GM23338 (cell line): ENCODE results near the gene FRS2. TPM values are rescaled to one million over a fixed set of nuclear protein-coding genes. Genes with fewer than 3 reads are reported as not detected.

Source experiments
- ATAC-seq: fragments of 200-7000 bp; cut with Tn5 transposase; 3 replicates; pipeline ENCODE4 v1.9.1; 2020
- DNase-seq: peaks from one replicate; pipeline ENCODE4 v3.0.0-alpha.2; 2015; ENCODE audit warnings: low spot score
- H2AFZ ChIP-seq: fragments of 200-600 bp; sonication (generic); 2 replicates; pipeline ENCODE4 v1.8.0; 2016; ENCODE audit warnings: antibody characterized with exemption, mild to moderate bottlenecking, moderate library complexity
- H3F3A ChIP-seq: fragments of 200-600 bp; sonication (generic); replicated peaks from 2 replicates; pipeline ENCODE4 v1.8.0; 2017; ENCODE audit warnings: antibody characterized with exemption, mixed run types, low read depth
- H3K27ac ChIP-seq: fragments of 200-600 bp; sonication (generic); 2 replicates; pipeline ENCODE4 v1.6.1; 2016; ENCODE audit warnings: low read depth
- H3K27me3 ChIP-seq: fragments of 200-600 bp; sonication (generic); 2 replicates; pipeline ENCODE4 v1.8.0; 2016; ENCODE audit warnings: mild to moderate bottlenecking, mixed run types, moderate library complexity; ENCODE audit not compliant: insufficient read depth
- H3K36me3 ChIP-seq: fragments of 200-600 bp; sonication (generic); 2 replicates; pipeline ENCODE4 v1.8.0; 2016; ENCODE audit warnings: mild to moderate bottlenecking; ENCODE audit not compliant: insufficient read depth
- H3K4me1 ChIP-seq: fragments of 200-600 bp; sonication (generic); 2 replicates; pipeline ENCODE4 v1.8.0; 2016; ENCODE audit warnings: mild to moderate bottlenecking, moderate library complexity; ENCODE audit not compliant: insufficient read depth
- H3K4me2 ChIP-seq: fragments of 200-600 bp; sonication (generic); 2 replicates; pipeline ENCODE4 v1.7.1; 2017; ENCODE audit warnings: mixed run types
- H3K4me3 ChIP-seq: fragments of 200-600 bp; sonication (generic); 2 replicates; pipeline ENCODE4 v1.6.1; 2016; ENCODE audit warnings: mixed run types
- H3K79me2 ChIP-seq: fragments of 200-600 bp; sonication (generic); replicated peaks from 2 replicates; pipeline ENCODE4 v1.8.0; 2017; ENCODE audit warnings: mild to moderate bottlenecking; ENCODE audit not compliant: insufficient read depth
- H3K9me2 ChIP-seq: fragments of 200-600 bp; sonication (generic); 2 replicates; pipeline ENCODE4 v1.8.0; 2017; ENCODE audit not compliant: insufficient read depth
- H4K20me1 ChIP-seq: fragments of 200-600 bp; sonication (generic); replicated peaks from 2 replicates; pipeline ENCODE4 v1.8.0; 2017; ENCODE audit warnings: mild to moderate bottlenecking; ENCODE audit not compliant: insufficient read depth
- H3K27ac Mint-ChIP-seq: 2 replicates; pipeline ENCODE4 v1.8.0; 2020; ENCODE audit warnings: inconsistent platforms, mild to moderate bottlenecking, moderate library complexity, mixed read lengths
- H3K27me3 Mint-ChIP-seq: 3 replicates; pipeline ENCODE4 v1.8.0; 2022; ENCODE audit warnings: low read depth, mild to moderate bottlenecking, moderate library complexity, mixed read lengths, inconsistent platforms; ENCODE audit not compliant: insufficient read depth, poor library complexity
- H3K36me3 Mint-ChIP-seq: 3 replicates; pipeline ENCODE4 v1.8.0; 2021; ENCODE audit warnings: low read depth, mild to moderate bottlenecking, inconsistent platforms, moderate library complexity, mixed read lengths
- H3K4me1 Mint-ChIP-seq: 3 replicates; pipeline ENCODE4 v1.8.0; 2020; ENCODE audit warnings: mild to moderate bottlenecking, inconsistent platforms, mixed read lengths
- H3K4me3 Mint-ChIP-seq: 3 replicates; pipeline ENCODE4 v1.8.0; 2021; ENCODE audit warnings: moderate library complexity, mild to moderate bottlenecking, inconsistent platforms, mixed read lengths
- H3K9me3 Mint-ChIP-seq: 3 replicates; pipeline ENCODE4 v1.8.0; 2020; ENCODE audit warnings: moderate library complexity, mild to moderate bottlenecking, inconsistent platforms, mixed read lengths
- CREB1 ChIP-seq: fragments of 250-450 bp; sonication (Bioruptor Pico); IDR thresholded peaks from 2 replicates; pipeline ENCODE4 v1.5.0; 2020; ENCODE audit warnings: low read depth, mild to moderate bottlenecking, moderate library complexity
- EZH2 ChIP-seq: fragments of 200-600 bp; sonication (generic); IDR thresholded peaks from one replicate; pipeline ENCODE4 v1.8.0; 2017; ENCODE audit warnings: antibody characterized with exemption, mild to moderate bottlenecking, low read depth; ENCODE audit not compliant: unreplicated experiment
- EZH2phosphoT487 ChIP-seq: fragments of 200-600 bp; sonication (generic); IDR thresholded peaks from one replicate; pipeline ENCODE4 v1.8.1; 2018; ENCODE audit warnings: antibody characterized with exemption; ENCODE audit not compliant: unreplicated experiment
- JUNB ChIP-seq: IDR thresholded peaks from one replicate; pipeline ENCODE4 v1.6.1; 2016; ENCODE audit warnings: antibody characterized with exemption; ENCODE audit not compliant: unreplicated experiment
- NANOG ChIP-seq: IDR thresholded peaks from 2 replicates; pipeline ENCODE4 v1.6.1; 2016; ENCODE audit warnings: antibody characterized with exemption, borderline replicate concordance
- POLR2AphosphoS5 ChIP-seq: IDR thresholded peaks from 2 replicates; pipeline ENCODE4 v1.6.1; 2016; ENCODE audit warnings: antibody characterized with exemption, low read depth
- STAT1 ChIP-seq: IDR thresholded peaks from one replicate; pipeline ENCODE4 v1.6.1; 2016; ENCODE audit warnings: antibody characterized with exemption; ENCODE audit not compliant: unreplicated experiment
- ZNF114 ChIP-seq: fragments of 250-450 bp; sonication (Bioruptor Pico); IDR thresholded peaks from 2 replicates; pipeline ENCODE4 v1.5.0; 2020; ENCODE audit warnings: mild to moderate bottlenecking, moderate library complexity
- ZNF331 ChIP-seq: fragments of 250-450 bp; sonication (Bioruptor Pico); IDR thresholded peaks from 2 replicates; pipeline ENCODE4 v1.5.0; 2020; ENCODE audit warnings: low read depth, mild to moderate bottlenecking, moderate library complexity
- polyA plus RNA-seq: library from polyadenylated mRNA; unstranded; fragments of >200 nt; fragmentation: Nextera tagmentation; extraction: Ambion mirVana; gene quantifications from 2 replicates; pipeline ENCODE4 v1.2.1, GENCODE V29; 2016
- total RNA-seq: library from RNA; depleted of rRNA; stranded (reverse); fragments of >200 nt; shearing (Covaris generic); gene quantifications from 2 replicates; pipeline ENCODE4 v1.2.3, GENCODE V29; 2014
- TF ChIP-seq, protein P1 (sequence below): fragments of 250-450 bp; sonication (Bioruptor Pico); IDR thresholded peaks from 2 replicates; pipeline ENCODE4 v1.5.0; 2020; ENCODE audit warnings: mild to moderate bottlenecking, moderate library complexity
- TF ChIP-seq, protein P2 (sequence below): IDR thresholded peaks from one replicate; pipeline ENCODE4 v1.6.1; 2018; ENCODE audit warnings: antibody characterized with exemption; ENCODE audit not compliant: unreplicated experiment
- TF ChIP-seq, protein P3 (sequence below), 2 experiments: fragments of 200-600 bp in 1 of 2; sonication (generic) in 1 of 2; conservative IDR thresholded peaks; 2 replicates each; pipeline versions ENCODE4 v1.5.1 to v1.6.1; 2016 to 2017; ENCODE audit warnings: antibody characterized with exemption in 2 of 2, low read depth in 2 of 2, mild to moderate bottlenecking in 2 of 2, moderate library complexity in 1 of 2
- TF ChIP-seq, protein P4 (sequence below): IDR thresholded peaks from 2 replicates; pipeline ENCODE4 v1.6.1; 2016; ENCODE audit warnings: antibody characterized with exemption

FRS2 gene
- total and polyA plus RNA-seq, 2 experiments from 2014 or later, result 34.3 to 45.0 TPM

DNA sequence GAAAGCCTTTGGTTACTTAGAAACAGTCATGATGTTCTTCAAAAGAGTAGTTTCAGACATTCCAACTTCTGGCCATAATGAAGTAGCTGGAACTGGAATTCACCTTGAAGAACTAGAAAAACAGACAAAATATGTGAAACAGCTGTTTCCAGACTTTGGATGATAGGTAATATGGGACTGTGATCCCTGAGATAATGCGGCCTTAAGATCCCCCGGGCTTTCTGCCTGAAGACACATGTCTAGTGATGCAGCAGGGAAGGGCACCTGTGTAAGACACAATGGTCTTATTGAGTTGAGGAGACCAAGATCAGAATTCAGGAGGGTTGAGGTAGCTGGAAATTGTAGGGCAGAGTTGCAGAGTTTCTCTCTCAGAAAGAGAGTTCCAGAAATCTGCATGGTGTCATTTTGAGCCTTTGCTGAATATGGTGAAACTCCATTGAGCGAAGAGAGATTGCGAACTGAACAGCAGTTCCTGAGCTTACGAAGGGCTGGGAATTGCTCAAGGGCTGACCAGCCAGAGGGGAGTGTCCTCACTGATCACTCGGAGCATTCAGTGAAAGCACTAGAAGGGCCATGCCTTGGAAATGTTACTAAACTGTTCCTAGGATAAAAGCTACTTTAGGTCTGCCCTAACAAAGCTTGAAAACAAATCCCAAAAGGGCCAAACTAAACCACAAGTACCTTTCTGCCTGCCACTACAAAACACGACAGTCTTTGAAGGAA, 41.7 kb upstream of the FRS2 start:
- no peak for DNase-seq
- H3K27me3 ChIP-seq, result no peaks in the 10 kb centered on the region
- no peak overlapping the region for H3K27ac ChIP-seq
- H3K4me1 Mint-ChIP-seq, result peaks cover 3% of the 10 kb centered on the region; the same call in 1 of the 3 replicates
- no peaks in the 10 kb centered on the region for H3F3A ChIP-seq
- no peak; the same call in 2 of the 3 replicates for ATAC-seq
- H3K4me3 Mint-ChIP-seq, result no peak overlapping the region
- no peak overlapping the region for H3K4me2 ChIP-seq
- H2AFZ ChIP-seq, result no peak overlapping the region
- H3K4me3 ChIP-seq, result no peak overlapping the region
- H3K9me2 ChIP-seq, result 0 out of 2 replicates have a peak, but pooled peaks cover 6% of the 10 kb centered on the region
- H3K4me1 ChIP-seq, result no peaks in the 10 kb centered on the region
- H3K9me3 Mint-ChIP-seq, result no peaks in the 10 kb centered on the region
- H3K27me3 Mint-ChIP-seq, result peaks cover 3% of the 10 kb centered on the region
- no peaks in the 10 kb centered on the region for H3K36me3 Mint-ChIP-seq
- H4K20me1 ChIP-seq, result no peaks in the 10 kb centered on the region
- TF ChIP-seq ZNF331 (CRISPR knock-in tag) (no peak), POLR2AphosphoS5 (no peak), EZH2phosphoT487 (no peak), STAT1 (no peak), CREB1 (CRISPR knock-in tag) (no peak), ZNF114 (CRISPR knock-in tag) (no peak), JUNB (no peak), EZH2 (no peak), NANOG (no peak)
- TF ChIP-seq, protein P1, sequence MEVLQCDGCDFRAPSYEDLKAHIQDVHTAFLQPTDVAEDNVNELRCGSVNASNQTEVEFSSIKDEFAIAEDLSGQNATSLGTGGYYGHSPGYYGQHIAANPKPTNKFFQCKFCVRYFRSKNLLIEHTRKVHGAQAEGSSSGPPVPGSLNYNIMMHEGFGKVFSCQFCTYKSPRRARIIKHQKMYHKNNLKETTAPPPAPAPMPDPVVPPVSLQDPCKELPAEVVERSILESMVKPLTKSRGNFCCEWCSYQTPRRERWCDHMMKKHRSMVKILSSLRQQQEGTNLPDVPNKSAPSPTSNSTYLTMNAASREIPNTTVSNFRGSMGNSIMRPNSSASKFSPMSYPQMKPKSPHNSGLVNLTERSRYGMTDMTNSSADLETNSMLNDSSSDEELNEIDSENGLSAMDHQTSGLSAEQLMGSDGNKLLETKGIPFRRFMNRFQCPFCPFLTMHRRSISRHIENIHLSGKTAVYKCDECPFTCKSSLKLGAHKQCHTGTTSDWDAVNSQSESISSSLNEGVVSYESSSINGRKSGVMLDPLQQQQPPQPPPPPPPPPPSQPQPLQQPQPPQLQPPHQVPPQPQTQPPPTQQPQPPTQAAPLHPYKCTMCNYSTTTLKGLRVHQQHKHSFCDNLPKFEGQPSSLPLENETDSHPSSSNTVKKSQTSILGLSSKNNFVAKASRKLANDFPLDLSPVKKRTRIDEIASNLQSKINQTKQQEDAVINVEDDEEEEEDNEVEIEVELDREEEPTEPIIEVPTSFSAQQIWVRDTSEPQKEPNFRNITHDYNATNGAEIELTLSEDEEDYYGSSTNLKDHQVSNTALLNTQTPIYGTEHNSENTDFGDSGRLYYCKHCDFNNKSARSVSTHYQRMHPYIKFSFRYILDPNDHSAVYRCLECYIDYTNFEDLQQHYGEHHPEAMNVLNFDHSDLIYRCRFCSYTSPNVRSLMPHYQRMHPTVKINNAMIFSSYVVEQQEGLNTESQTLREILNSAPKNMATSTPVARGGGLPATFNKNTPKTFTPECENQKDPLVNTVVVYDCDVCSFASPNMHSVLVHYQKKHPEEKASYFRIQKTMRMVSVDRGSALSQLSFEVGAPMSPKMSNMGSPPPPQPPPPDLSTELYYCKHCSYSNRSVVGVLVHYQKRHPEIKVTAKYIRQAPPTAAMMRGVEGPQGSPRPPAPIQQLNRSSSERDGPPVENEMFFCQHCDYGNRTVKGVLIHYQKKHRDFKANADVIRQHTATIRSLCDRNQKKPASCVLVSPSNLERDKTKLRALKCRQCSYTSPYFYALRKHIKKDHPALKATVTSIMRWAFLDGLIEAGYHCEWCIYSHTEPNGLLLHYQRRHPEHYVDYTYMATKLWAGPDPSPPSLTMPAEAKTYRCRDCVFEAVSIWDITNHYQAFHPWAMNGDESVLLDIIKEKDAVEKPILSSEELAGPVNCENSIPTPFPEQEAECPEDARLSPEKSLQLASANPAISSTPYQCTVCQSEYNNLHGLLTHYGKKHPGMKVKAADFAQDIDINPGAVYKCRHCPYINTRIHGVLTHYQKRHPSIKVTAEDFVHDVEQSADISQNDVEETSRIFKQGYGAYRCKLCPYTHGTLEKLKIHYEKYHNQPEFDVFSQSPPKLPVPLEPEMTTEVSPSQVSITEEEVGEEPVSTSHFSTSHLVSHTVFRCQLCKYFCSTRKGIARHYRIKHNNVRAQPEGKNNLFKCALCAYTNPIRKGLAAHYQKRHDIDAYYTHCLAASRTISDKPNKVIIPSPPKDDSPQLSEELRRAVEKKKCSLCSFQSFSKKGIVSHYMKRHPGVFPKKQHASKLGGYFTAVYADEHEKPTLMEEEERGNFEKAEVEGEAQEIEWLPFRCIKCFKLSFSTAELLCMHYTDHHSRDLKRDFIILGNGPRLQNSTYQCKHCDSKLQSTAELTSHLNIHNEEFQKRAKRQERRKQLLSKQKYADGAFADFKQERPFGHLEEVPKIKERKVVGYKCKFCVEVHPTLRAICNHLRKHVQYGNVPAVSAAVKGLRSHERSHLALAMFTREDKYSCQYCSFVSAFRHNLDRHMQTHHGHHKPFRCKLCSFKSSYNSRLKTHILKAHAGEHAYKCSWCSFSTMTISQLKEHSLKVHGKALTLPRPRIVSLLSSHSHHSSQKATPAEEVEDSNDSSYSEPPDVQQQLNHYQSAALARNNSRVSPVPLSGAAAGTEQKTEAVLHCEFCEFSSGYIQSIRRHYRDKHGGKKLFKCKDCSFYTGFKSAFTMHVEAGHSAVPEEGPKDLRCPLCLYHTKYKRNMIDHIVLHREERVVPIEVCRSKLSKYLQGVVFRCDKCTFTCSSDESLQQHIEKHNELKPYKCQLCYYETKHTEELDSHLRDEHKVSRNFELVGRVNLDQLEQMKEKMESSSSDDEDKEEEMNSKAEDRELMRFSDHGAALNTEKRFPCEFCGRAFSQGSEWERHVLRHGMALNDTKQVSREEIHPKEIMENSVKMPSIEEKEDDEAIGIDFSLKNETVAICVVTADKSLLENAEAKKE, result no peak
- TF ChIP-seq, protein P2, sequence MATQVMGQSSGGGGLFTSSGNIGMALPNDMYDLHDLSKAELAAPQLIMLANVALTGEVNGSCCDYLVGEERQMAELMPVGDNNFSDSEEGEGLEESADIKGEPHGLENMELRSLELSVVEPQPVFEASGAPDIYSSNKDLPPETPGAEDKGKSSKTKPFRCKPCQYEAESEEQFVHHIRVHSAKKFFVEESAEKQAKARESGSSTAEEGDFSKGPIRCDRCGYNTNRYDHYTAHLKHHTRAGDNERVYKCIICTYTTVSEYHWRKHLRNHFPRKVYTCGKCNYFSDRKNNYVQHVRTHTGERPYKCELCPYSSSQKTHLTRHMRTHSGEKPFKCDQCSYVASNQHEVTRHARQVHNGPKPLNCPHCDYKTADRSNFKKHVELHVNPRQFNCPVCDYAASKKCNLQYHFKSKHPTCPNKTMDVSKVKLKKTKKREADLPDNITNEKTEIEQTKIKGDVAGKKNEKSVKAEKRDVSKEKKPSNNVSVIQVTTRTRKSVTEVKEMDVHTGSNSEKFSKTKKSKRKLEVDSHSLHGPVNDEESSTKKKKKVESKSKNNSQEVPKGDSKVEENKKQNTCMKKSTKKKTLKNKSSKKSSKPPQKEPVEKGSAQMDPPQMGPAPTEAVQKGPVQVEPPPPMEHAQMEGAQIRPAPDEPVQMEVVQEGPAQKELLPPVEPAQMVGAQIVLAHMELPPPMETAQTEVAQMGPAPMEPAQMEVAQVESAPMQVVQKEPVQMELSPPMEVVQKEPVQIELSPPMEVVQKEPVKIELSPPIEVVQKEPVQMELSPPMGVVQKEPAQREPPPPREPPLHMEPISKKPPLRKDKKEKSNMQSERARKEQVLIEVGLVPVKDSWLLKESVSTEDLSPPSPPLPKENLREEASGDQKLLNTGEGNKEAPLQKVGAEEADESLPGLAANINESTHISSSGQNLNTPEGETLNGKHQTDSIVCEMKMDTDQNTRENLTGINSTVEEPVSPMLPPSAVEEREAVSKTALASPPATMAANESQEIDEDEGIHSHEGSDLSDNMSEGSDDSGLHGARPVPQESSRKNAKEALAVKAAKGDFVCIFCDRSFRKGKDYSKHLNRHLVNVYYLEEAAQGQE, result no peak
- TF ChIP-seq, protein P3, sequence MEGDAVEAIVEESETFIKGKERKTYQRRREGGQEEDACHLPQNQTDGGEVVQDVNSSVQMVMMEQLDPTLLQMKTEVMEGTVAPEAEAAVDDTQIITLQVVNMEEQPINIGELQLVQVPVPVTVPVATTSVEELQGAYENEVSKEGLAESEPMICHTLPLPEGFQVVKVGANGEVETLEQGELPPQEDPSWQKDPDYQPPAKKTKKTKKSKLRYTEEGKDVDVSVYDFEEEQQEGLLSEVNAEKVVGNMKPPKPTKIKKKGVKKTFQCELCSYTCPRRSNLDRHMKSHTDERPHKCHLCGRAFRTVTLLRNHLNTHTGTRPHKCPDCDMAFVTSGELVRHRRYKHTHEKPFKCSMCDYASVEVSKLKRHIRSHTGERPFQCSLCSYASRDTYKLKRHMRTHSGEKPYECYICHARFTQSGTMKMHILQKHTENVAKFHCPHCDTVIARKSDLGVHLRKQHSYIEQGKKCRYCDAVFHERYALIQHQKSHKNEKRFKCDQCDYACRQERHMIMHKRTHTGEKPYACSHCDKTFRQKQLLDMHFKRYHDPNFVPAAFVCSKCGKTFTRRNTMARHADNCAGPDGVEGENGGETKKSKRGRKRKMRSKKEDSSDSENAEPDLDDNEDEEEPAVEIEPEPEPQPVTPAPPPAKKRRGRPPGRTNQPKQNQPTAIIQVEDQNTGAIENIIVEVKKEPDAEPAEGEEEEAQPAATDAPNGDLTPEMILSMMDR (conservative IDR thresholded peaks at IDR 0.05; ENCODE audit: low read depth in 2 of 2), result no peak
- TF ChIP-seq, protein P4, sequence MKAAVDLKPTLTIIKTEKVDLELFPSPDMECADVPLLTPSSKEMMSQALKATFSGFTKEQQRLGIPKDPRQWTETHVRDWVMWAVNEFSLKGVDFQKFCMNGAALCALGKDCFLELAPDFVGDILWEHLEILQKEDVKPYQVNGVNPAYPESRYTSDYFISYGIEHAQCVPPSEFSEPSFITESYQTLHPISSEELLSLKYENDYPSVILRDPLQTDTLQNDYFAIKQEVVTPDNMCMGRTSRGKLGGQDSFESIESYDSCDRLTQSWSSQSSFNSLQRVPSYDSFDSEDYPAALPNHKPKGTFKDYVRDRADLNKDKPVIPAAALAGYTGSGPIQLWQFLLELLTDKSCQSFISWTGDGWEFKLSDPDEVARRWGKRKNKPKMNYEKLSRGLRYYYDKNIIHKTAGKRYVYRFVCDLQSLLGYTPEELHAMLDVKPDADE, result no peak
- H3K36me3 ChIP-seq, result no peaks in the 10 kb centered on the region
- H3K79me2 ChIP-seq, result no peaks in the 10 kb centered on the region
- H3K27ac Mint-ChIP-seq, result no peak overlapping the region
